Measurements from ENCODE around the gene RTF1. TPM values are rescaled to one million over a fixed set of nuclear protein-coding genes. Genes with fewer than 3 reads are reported as not detected.

The RTF1 gene
- total RNA-seq, 1 experiment from 2014 or later = 49.5 TPM

DNA sequence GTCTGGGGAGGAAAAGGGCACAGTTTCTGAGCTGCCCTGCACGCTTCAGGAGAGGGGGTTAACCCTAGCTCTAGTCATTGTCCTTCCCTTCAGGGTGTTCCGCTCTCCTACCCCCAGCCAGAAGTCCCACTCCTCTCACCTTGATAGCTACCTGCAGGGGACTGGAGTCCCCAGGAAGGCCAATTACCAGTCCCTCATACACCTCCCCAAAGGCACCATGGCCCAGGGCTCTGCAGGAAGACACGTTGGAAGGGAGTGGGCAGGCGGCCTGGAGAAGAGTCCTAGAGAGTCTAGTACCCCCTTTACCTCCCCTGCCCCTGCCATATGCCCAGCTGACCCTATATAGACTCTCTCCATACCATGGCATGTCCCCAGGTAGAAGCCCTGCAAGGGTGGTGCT is 88.9 kb downstream of the RTF1 start:
- Histone ChIP-seq H3K23me2 (ENCODE audit: insufficient read length, low read depth, low read length, poor library complexity, severe bottlenecking) (peaks cover 3% of the 10 kb centered on the region), H3K4ac (ENCODE audit: low read depth, low read length) (no peak overlapping the region), H3K9me3 (ENCODE audit: control insufficient read depth, low read depth, low read length) (no peaks in the 10 kb centered on the region), H4K5ac (ENCODE audit: insufficient read length, low read depth, low read length) (no peak overlapping the region), H3K14ac (ENCODE audit: insufficient read depth, low read length) (no peak overlapping the region), H3K79me1 (ENCODE audit: insufficient read depth, low read depth, low read length, poor library complexity, severe bottlenecking) (no peaks in the 10 kb centered on the region), H3K27ac (ENCODE audit: insufficient read length, low read depth, low read length) (no peak overlapping the region), H3K23ac (ENCODE audit: insufficient read length, low read depth, low read length) (no peak overlapping the region), H2BK5ac (ENCODE audit: insufficient read length, low read length) (no peak overlapping the region), H2AK5ac (ENCODE audit: insufficient read length, low read length) (no peak overlapping the region), H3K56ac (ENCODE audit: insufficient read length, low read depth, low read length) (no peak overlapping the region), H2AFZ (ENCODE audit: low read length) (no peak overlapping the region), H3K4me1 (ENCODE audit: insufficient read depth, low read length) (no peaks in the 10 kb centered on the region), H2BK12ac (ENCODE audit: insufficient read length, low read depth, low read length) (no peak overlapping the region), H3K18ac (ENCODE audit: insufficient read length, low read depth, low read length) (no peak overlapping the region), H4K91ac (ENCODE audit: insufficient read length, low read depth, low read length) (no peak overlapping the region), H3K9ac (ENCODE audit: extremely low read depth, insufficient read length, low read length) (no peak overlapping the region), H2BK20ac (ENCODE audit: low read depth, low read length, poor library complexity, severe bottlenecking) (no peak overlapping the region), H3K4me2 (ENCODE audit: insufficient read depth, insufficient read length, low read length) (no peak overlapping the region), H4K8ac (replicated peaks; ENCODE audit: insufficient read length, low read depth, low read length) (no peak overlapping the region), H3T11ph (ENCODE audit: low read length) (no peak overlapping the region), H3K79me2 (ENCODE audit: insufficient read depth, low read length) (no peaks in the 10 kb centered on the region), H3K27me3 (ENCODE audit: insufficient read depth, low read length) (peaks cover 54% of the 10 kb centered on the region), H2BK15ac (ENCODE audit: low read depth, low read length) (no peak overlapping the region), H4K20me1 (ENCODE audit: control insufficient read depth, insufficient read depth, insufficient read length) (no peaks in the 10 kb centered on the region), H2BK120ac (ENCODE audit: low read depth, low read length, poor library complexity, severe bottlenecking) (no peak overlapping the region)
- Mint-ChIP-seq H3K9me3 (no peaks in the 10 kb centered on the region; a peak in 2 of 5 replicates), H3K27me3 (ENCODE audit: low read depth) (peaks cover 99% of the 10 kb centered on the region), H3K27ac (no peak overlapping the region), H3K4me3 (no peak overlapping the region), H3K36me3 (ENCODE audit: insufficient read depth in 1 of 3, low read depth in 3 of 3) (peaks cover 0 to 4% (median 0%) of the 10 kb centered on the region in 3 experiments; a peak in 1 of 7 replicates), H3K4me1 (peaks cover 6 to 21% of the 10 kb centered on the region in 2 experiments; a peak in 3 of 4 replicates)
- WGBS (ENCODE audit: extremely low coverage, insufficient read length, low lambda C conversion rate) = no CpG with 5 or more reads among the region's 4 CpGs
- no peak for DNase-seq
- no peak for TF ChIP-seq CTCF (conservative IDR thresholded peaks at IDR 0.05)
